ENCODE data around the gene ZIC4. TPM values are rescaled to one million over a fixed set of nuclear protein-coding genes. Genes with fewer than 3 reads are reported as not detected.

The ZIC4 gene
- total and polyA plus RNA-seq, 2 donors (not counting 1 experiment from before 2014, with no cell fraction given): not detected

DNA sequence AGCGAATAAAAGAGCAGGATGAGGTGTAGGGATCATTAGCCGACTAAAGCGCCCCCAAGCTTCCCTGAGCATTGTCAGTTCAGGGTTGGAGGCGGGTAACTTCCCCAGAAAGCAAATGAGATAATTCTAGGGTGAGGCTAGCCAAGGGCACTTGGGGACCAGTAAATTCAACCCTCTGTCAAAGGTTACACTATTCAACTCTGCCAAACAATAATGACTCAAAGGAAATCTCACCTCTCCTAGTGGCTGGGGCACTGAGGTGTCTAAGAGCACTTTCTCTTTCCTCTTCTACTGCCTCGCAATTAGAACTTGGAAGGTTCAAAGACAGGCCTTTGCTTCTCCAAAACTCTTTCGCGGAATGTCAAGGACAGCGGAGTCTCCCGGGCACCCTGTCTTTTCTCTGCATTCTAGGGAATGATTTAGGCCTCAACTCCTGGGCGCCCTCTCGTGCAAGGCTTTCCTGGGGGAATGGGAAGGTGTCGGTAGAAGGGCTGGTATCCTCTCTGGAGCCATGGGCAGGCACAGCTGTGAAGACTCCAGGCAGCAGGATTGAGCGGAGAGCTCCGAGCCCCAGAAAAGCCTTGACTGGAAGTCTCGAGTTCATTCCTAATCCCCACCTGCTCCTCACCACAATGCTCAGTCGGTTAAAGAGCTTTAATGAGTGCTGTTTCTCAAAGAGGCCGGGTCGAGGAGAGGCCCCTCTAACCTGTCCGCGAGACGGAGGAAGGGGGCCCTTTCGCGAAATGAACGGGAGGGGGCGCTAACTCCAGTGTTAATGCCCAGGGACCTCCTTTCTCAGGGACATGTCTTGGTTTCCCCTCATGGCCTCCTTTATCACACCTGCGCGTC, 21.9 kb downstream of the ZIC4 start:
- H4K20me1 ChIP-seq (ENCODE audit: control insufficient read depth, extremely low read depth, insufficient read depth, low read length): no peaks in the 10 kb centered on the region
- no peaks in the 10 kb centered on the region for H3K9me3 ChIP-seq (ENCODE audit: control insufficient read depth, insufficient read depth, low read depth, low read length)
- no peaks in the 10 kb centered on the region for H3K36me3 ChIP-seq (ENCODE audit: control insufficient read depth, insufficient read depth, low read length)
- DNase-seq (ENCODE audit: low read depth in 2 of 2): no peak
- no peak overlapping the region for H3K4me2 ChIP-seq (ENCODE audit: extremely low read depth, insufficient read depth, low read length)
- H3K9ac ChIP-seq (ENCODE audit: insufficient read depth, low read length): no peak overlapping the region
- H2AFZ ChIP-seq (ENCODE audit: low read length): no peak overlapping the region
- H3K27ac ChIP-seq (ENCODE audit: insufficient read depth, low read length): no peak overlapping the region
- H3K79me2 ChIP-seq (ENCODE audit: control insufficient read depth, insufficient read depth, low read length): no peaks in the 10 kb centered on the region
- peaks cover 75% of the 10 kb centered on the region for H3K27me3 ChIP-seq (ENCODE audit: control insufficient read depth, insufficient read depth, low read length)
- no peak overlapping the region for H3K4me3 ChIP-seq (replicated peaks in 1 of 4; ENCODE audit: control extremely low read depth in 1 of 4, insufficient read depth in 1 of 4, low read depth in 3 of 4, low read length in 4 of 4)
- H3K4me1 ChIP-seq (ENCODE audit: control insufficient read depth, extremely low read depth, insufficient read depth, low read length): no peaks in the 10 kb centered on the region
- TF ChIP-seq EZH2 (IDR thresholded peaks at IDR 0.05; ENCODE audit: low read length, missing control alignments): no peak

GRCh38 chr3:147383617-147384016, 22.7 kb downstream of the ZIC4 start:
- no peak for DNase-seq (ENCODE audit: low read depth in 2 of 2)
- Histone ChIP-seq H3K27ac (ENCODE audit: insufficient read depth, low read length) (no peak overlapping the region), H3K79me2 (ENCODE audit: control insufficient read depth, insufficient read depth, low read length) (no peaks in the 10 kb centered on the region), H3K4me3 (replicated peaks in 1 of 4; ENCODE audit: control extremely low read depth in 1 of 4, insufficient read depth in 1 of 4, low read depth in 3 of 4, low read length in 4 of 4) (no peak overlapping the region), H3K4me1 (ENCODE audit: control insufficient read depth, extremely low read depth, insufficient read depth, low read length) (no peaks in the 10 kb centered on the region), H3K9me3 (ENCODE audit: control insufficient read depth, insufficient read depth, low read depth, low read length) (no peaks in the 10 kb centered on the region), H3K9ac (ENCODE audit: insufficient read depth, low read length) (no peak overlapping the region), H3K27me3 (ENCODE audit: control insufficient read depth, insufficient read depth, low read length) (peaks cover 74% of the 10 kb centered on the region), H3K36me3 (ENCODE audit: control insufficient read depth, insufficient read depth, low read length) (no peaks in the 10 kb centered on the region), H4K20me1 (ENCODE audit: control insufficient read depth, extremely low read depth, insufficient read depth, low read length) (no peaks in the 10 kb centered on the region), H3K4me2 (ENCODE audit: extremely low read depth, insufficient read depth, low read length) (no peak overlapping the region), H2AFZ (ENCODE audit: low read length) (no peak overlapping the region)
- TF ChIP-seq CTCF (conservative IDR thresholded peaks at IDR 0.05 in 1 of 2, IDR thresholded peaks at IDR 0.05 in 1 of 2; ENCODE audit: low read depth in 1 of 2, low read length in 2 of 2) (peak; percentile 25 to 54), EZH2 (IDR thresholded peaks at IDR 0.05; ENCODE audit: low read length, missing control alignments) (no peak)

GRCh38 chr3:147381596-147381995, 24.7 kb downstream of the ZIC4 start:
- no peak overlapping the region for H3K27ac ChIP-seq (ENCODE audit: insufficient read depth, low read length)
- no peaks in the 10 kb centered on the region for H3K4me1 ChIP-seq (ENCODE audit: control insufficient read depth, extremely low read depth, insufficient read depth, low read length)
- no peak overlapping the region for H3K9ac ChIP-seq (ENCODE audit: insufficient read depth, low read length)
- no peaks in the 10 kb centered on the region for H3K36me3 ChIP-seq (ENCODE audit: control insufficient read depth, insufficient read depth, low read length)
- no peak for DNase-seq (ENCODE audit: low read depth in 2 of 2)
- no peaks in the 10 kb centered on the region for H4K20me1 ChIP-seq (ENCODE audit: control insufficient read depth, extremely low read depth, insufficient read depth, low read length)
- H3K27me3 ChIP-seq (ENCODE audit: control insufficient read depth, insufficient read depth, low read length): peaks cover 65% of the 10 kb centered on the region
- H3K79me2 ChIP-seq (ENCODE audit: control insufficient read depth, insufficient read depth, low read length): no peaks in the 10 kb centered on the region
- no peaks in the 10 kb centered on the region for H3K9me3 ChIP-seq (ENCODE audit: control insufficient read depth, insufficient read depth, low read depth, low read length)
- H3K4me3 ChIP-seq (replicated peaks in 1 of 4; ENCODE audit: control extremely low read depth in 1 of 4, insufficient read depth in 1 of 4, low read depth in 3 of 4, low read length in 4 of 4): no peak overlapping the region
- no peak overlapping the region for H3K4me2 ChIP-seq (ENCODE audit: extremely low read depth, insufficient read depth, low read length)
- no peak for TF ChIP-seq EZH2 (IDR thresholded peaks at IDR 0.05; ENCODE audit: low read length, missing control alignments)
- no peak for TF ChIP-seq CTCF (conservative IDR thresholded peaks at IDR 0.05 in 1 of 2, IDR thresholded peaks at IDR 0.05 in 1 of 2; ENCODE audit: low read depth in 1 of 2, low read length in 2 of 2)
- no peak overlapping the region for H2AFZ ChIP-seq (ENCODE audit: low read length)
